Suprapubic skin (tissue), 4 donors: ENCODE data around the gene KRTAP10-9. TPM values are rescaled to one million over a fixed set of nuclear protein-coding genes. Genes with fewer than 3 reads are reported as not detected.

Experiments
- DNase-seq, 2 donors: peaks; one replicate each; pipeline ENCODE4 v3.0.0-alpha.2; 2019; ENCODE audit warnings: low spot score in 2 of 2
- H3K27ac ChIP-seq: fragments of 200-600 bp; sonication (generic); one replicate; pipeline ENCODE4 v1.5.1; 2019
- H3K27me3 ChIP-seq: fragments of 200-600 bp; sonication (generic); one replicate; pipeline ENCODE4 v1.5.1; 2019
- H3K36me3 ChIP-seq: fragments of 200-600 bp; sonication (generic); one replicate; pipeline ENCODE4 v1.5.1; 2019
- H3K4me1 ChIP-seq: fragments of 200-600 bp; sonication (generic); one replicate; pipeline ENCODE4 v1.5.1; 2019
- H3K4me3 ChIP-seq: fragments of 200-600 bp; sonication (generic); one replicate; pipeline ENCODE4 v1.5.1; 2019; ENCODE audit warnings: mild to moderate bottlenecking
- H3K9me3 ChIP-seq: fragments of 200-600 bp; sonication (generic); one replicate; pipeline ENCODE4 v1.5.1; 2019
- CTCF ChIP-seq, 2 donors: fragments of 200-600 bp in 1 of 2; fragments of 450-650 bp in 1 of 2; sonication (generic) in 1 of 2; IDR thresholded peaks; one replicate each; pipeline ENCODE4 v1.5.1; 2016 to 2019; ENCODE audit warnings: antibody characterized with exemption in 2 of 2, mild to moderate bottlenecking in 1 of 2, moderate library complexity in 1 of 2
- EP300 ChIP-seq: sonication (generic); formaldehyde crosslinking; IDR thresholded peaks from one replicate; pipeline ENCODE4 v1.6.1; 2017; ENCODE audit warnings: antibody characterized with exemption
- POLR2A ChIP-seq, 2 donors: fragments of 450-650 bp; IDR thresholded peaks; one replicate each; pipeline ENCODE4 v1.6.1; 2017; ENCODE audit warnings: antibody characterized with exemption in 2 of 2, mild to moderate bottlenecking in 2 of 2, moderate library complexity in 2 of 2
- POLR2AphosphoS5 ChIP-seq, 3 donors: sonication (generic); formaldehyde crosslinking; IDR thresholded peaks; one replicate each; pipeline ENCODE4 v1.6.1; 2017; ENCODE audit warnings: antibody characterized with exemption in 3 of 3
- WGBS: methylation state at CpG from one replicate; pipeline ENCODE4 v1.1.5; 2018; 5-methylcytosine and 5-hydroxymethylcytosine counted together
- total RNA-seq, 4 donors: library from RNA; depleted of rRNA; stranded (reverse); fragments of >200 nt; gene quantifications; one replicate each; pipeline ENCODE4 v1.1.0, GENCODE V29; 2016

The KRTAP10-9 gene
- total RNA-seq, 4 donors from 2014 or later = 1.6 to 9.9 TPM; not detected in 2

- H3K9me3 ChIP-seq = no peaks in the 10 kb centered on the region
- no peak for DNase-seq
- no peak for TF ChIP-seq CTCF (IDR thresholded peaks at IDR 0.05)
- TF ChIP-seq POLR2A (IDR thresholded peaks at IDR 0.05) = no peak
- TF ChIP-seq EP300 = no peak
- no peak for TF ChIP-seq POLR2AphosphoS5 (IDR thresholded peaks at IDR 0.05)
- 91% methylated on average over 3 of the region's 3 CpGs for WGBS
- no peaks in the 10 kb centered on the region for H3K36me3 ChIP-seq
- H3K4me1 ChIP-seq = peaks cover 4% of the 10 kb centered on the region
- H3K27ac ChIP-seq = no peak overlapping the region
- H3K27me3 ChIP-seq = peaks cover 26% of the 10 kb centered on the region
- no peak overlapping the region for H3K4me3 ChIP-seq
Measured at GRCh38 chr21:44581158-44581557, 45.7 kb upstream of the KRTAP10-9 start.

DNA sequence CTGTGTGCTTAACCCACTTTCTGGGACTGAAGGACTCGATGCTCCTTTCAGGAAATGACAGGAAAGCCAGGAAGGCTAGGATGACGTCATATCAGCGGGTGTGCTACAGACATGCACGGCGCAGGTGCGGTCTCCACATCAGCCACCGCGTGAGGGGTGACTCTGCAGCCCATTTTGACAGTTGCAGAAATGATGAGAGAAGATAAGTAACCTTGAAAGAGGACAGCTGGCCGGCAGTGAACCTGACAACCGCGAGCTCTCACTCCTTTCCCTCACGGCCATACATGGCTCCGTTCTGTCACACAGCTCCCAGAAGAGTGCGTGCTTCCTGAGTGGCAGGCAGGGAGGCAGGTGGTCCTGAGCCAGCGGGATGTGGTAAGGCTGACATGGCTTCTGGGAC, 44.8 kb upstream of the KRTAP10-9 start:
- Histone ChIP-seq H3K27me3 (peaks cover 28% of the 10 kb centered on the region), H3K4me1 (peaks cover 4% of the 10 kb centered on the region), H3K27ac (no peak overlapping the region), H3K9me3 (no peaks in the 10 kb centered on the region), H3K4me3 (no peak overlapping the region), H3K36me3 (no peaks in the 10 kb centered on the region)
- DNase-seq = peak in 1 of 2 donors; percentile 23
- TF ChIP-seq CTCF (IDR thresholded peaks at IDR 0.05) (no peak), POLR2AphosphoS5 (IDR thresholded peaks at IDR 0.05) (no peak), EP300 (no peak), POLR2A (IDR thresholded peaks at IDR 0.05) (no peak)
- WGBS = 68% methylated on average over 15 of the region's 15 CpGs

GRCh38 chr21:44583089-44583799, 43.6 kb upstream of the KRTAP10-9 start:
- Histone ChIP-seq H3K4me1 (peaks cover 4% of the 10 kb centered on the region), H3K4me3 (no peak overlapping the region), H3K27me3 (peaks cover 28% of the 10 kb centered on the region), H3K9me3 (no peaks in the 10 kb centered on the region), H3K27ac (no peak overlapping the region), H3K36me3 (no peaks in the 10 kb centered on the region)
- TF ChIP-seq CTCF (IDR thresholded peaks at IDR 0.05) (no peak), EP300 (no peak), POLR2AphosphoS5 (IDR thresholded peaks at IDR 0.05) (no peak), POLR2A (IDR thresholded peaks at IDR 0.05) (no peak)
- 22% methylated on average over 11 of the region's 11 CpGs for WGBS
- peak in 1 of 2 donors; percentile 76 for DNase-seq

DNA sequence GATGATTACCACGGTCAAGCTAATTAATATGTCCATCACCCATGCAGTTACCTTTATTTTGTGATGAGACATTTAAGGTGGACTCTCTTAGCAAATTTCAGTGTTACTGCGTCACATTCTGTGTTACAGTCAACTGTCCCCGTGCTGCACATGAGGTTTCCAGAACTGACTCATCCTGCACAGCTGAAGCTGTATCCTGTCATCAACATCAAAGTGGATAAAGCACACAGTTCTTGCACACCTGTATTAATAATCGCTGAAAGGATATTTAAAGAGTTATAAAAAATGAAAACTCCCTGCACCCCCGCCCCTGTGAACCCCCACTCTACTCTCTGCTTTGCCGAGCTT, 43.1 kb upstream of the KRTAP10-9 start:
- Histone ChIP-seq H3K27ac (no peak overlapping the region), H3K27me3 (peaks cover 24% of the 10 kb centered on the region), H3K36me3 (no peaks in the 10 kb centered on the region), H3K9me3 (no peaks in the 10 kb centered on the region), H3K4me3 (no peak overlapping the region), H3K4me1 (peaks cover 4% of the 10 kb centered on the region)
- 51% methylated on average over 6 of the region's 6 CpGs for WGBS
- TF ChIP-seq CTCF (IDR thresholded peaks at IDR 0.05) (no peak), POLR2AphosphoS5 (IDR thresholded peaks at IDR 0.05) (no peak), EP300 (no peak), POLR2A (IDR thresholded peaks at IDR 0.05) (no peak)
- no peak for DNase-seq

- no peaks in the 10 kb centered on the region for H3K36me3 ChIP-seq
- H3K9me3 ChIP-seq = no peaks in the 10 kb centered on the region
- no peaks in the 10 kb centered on the region for H3K4me1 ChIP-seq
- peaks cover 43% of the 10 kb centered on the region for H3K27me3 ChIP-seq
- 67% methylated on average over 3 of the region's 3 CpGs for WGBS
- H3K4me3 ChIP-seq = no peak overlapping the region
- H3K27ac ChIP-seq = no peak overlapping the region
- no peak for TF ChIP-seq POLR2AphosphoS5 (IDR thresholded peaks at IDR 0.05)
- TF ChIP-seq CTCF (IDR thresholded peaks at IDR 0.05) = no peak
- no peak for TF ChIP-seq EP300
- TF ChIP-seq POLR2A (IDR thresholded peaks at IDR 0.05) = no peak
- no peak for DNase-seq
Measured at GRCh38 chr21:44585892-44586291, 41.0 kb upstream of the KRTAP10-9 start.
